ENCODE measurements around the gene EYA4.

EYA4 gene

DNA sequence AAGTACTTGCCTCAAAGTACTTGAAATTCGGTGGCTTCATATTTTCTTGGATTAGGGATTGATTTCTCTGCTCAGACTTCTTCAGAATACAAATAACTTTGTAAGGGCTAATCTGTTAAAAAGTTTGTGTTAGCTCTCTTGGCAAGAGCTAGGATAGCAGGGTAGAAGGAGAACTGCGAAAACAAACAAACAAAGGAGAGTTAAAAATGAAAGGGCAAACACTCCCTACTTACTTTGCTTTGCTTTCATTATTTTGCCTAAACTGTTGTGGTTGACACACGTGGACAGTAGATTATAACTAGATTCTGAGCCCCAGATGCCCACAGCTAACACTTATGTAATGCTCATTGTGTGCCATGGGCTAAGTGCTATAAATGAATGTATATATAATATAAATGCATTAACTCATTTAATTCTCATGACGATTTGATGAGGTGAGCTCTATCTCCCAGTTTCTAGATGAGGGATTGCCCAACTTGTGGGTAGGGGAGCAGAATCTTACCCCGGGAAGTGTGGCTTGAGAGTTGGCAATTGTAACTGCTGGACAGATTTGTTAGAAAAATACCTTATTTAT, 48.7 kb downstream of the EYA4 start:
- no peak for DNase-seq

GRCh38 chr6:133290930-133291329, 49.8 kb downstream of the EYA4 start:
- no peak for DNase-seq

DNA sequence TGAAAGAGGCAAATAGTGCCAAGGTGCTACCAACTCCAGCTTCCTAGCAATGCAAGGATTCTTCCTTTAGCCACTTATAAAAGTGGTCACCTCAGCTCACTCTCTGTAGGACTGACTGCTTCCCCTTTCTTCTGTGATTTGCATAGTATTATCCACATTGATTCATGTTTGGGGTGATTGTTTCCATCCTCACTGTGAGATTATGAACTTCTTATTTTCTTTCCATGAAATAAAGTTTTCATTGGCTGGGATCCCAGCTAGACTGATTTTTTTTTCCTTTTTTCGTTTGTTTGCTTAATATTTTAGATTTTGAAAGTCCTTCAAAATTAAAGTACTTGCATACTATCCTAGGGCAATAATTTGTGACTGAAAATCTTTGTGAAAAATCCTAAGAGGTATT, 50.5 kb downstream of the EYA4 start:
- no peak for DNase-seq

DNA sequence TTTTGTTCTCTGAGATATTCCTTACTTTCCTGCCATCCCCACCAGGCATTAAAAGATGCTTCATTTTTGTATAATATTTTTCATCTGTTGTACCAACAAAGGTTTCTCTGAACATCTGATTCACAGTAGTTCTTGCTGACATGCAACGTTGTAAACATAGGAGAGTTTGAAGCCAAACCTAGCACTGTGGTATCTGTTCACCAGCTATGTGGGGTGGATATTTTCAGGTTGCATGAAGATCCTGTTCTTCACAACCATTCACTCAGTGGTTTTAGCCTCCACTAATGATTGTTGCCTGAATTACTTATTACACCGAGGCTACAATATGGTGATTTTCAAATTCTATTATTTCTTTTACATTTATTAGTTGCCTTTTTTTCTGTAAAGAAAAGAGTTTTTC, 56.5 kb downstream of the EYA4 start:
- DNase-seq: no peak

GRCh38 chr6:133298335-133298734, 57.2 kb downstream of the EYA4 start:
- DNase-seq: no peak

DNA sequence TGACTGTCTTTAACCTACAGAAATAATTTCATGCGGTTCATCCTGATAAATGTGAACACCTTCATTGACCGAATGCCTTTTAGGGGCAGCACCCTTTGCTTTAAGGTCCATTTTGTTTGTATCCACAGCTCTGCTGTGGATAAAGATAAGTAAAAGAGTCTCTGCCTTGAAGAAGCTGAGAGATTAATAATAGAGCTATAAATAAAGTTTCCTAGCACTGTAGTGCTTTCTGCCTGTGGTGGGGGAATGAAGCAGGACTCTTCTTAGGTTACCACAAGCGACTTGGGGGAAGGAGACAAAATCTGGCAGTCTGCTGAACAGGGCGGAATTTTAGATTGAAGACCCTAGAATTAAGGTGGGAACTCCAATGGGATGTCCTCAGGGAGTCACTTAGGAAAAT, 57.6 kb downstream of the EYA4 start:
- DNase-seq: no peak

GRCh38 chr6:133300896-133301295, 59.7 kb downstream of the EYA4 start:
- DNase-seq: no peak

- no peak for DNase-seq
Measured at GRCh38 chr6:133301835-133302234, 60.7 kb downstream of the EYA4 start.

- no peak for DNase-seq
Measured at GRCh38 chr6:133306931-133307330, 65.8 kb downstream of the EYA4 start.

DNA sequence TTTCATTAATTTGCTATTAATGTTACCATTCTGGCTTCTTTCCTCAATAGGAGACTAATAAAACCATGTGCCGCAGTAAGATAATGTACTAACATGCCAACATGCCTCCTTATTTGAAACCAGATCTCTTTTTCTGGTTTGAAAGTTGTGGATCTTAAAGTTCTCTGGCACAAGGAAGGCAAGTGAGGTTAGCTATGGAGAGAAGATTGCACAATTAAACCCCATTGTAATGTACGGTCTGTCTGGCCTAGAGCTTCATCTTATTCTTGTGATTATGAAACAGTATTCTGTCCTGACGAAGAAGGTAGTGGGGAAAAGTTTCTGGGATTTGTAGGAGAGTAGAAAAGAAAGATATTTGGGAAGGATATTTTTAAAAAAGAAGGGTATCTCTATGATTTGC, 68.4 kb downstream of the EYA4 start:
- DNase-seq: no peak

- no peak for DNase-seq
Measured at GRCh38 chr6:133312006-133312405, 70.8 kb downstream of the EYA4 start.

DNA sequence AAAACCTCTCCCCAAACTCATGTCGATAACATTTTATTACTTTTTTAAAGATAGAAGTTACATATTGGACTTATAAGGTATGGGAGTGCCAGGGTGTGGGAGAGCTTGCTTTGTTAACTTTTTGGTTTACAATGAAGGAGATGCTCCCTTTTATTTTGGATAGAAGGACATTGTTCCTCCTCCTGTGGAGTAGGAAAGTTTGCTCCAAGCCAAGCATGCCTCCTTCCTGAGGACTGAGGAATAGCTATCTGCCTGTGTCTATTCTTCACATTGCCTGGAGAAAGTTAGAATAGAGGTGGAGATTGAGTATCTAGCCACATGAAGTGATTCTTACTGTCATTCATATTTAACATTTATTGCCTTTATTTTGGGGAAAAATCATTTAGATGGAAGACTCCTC, 71.9 kb downstream of the EYA4 start:
- no peak for DNase-seq

- DNase-seq: no peak
Measured at GRCh38 chr6:133314947-133315346, 73.8 kb downstream of the EYA4 start.

DNA sequence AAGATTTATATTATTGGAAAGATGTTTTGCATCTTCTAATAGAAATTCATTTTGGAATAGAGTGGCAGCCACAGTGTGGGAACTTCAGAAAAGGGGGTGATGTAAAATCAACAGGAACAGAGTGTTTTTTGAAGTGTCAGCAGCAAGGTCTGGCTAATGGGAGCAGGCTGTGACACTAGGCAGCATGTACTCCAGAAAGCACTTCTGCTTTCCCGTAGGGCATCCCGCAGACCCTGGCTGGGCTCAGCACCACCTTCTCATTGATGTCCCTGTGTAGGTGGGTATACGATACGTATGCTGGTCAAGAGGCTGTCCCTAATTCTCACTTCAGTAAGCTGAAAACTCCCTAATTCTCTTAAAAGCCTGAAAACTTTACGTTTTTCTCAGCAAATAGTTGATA, 74.7 kb downstream of the EYA4 start:
- DNase-seq: no peak

GRCh38 chr6:133317704-133318103, 76.5 kb downstream of the EYA4 start:
- no peak for DNase-seq

DNA sequence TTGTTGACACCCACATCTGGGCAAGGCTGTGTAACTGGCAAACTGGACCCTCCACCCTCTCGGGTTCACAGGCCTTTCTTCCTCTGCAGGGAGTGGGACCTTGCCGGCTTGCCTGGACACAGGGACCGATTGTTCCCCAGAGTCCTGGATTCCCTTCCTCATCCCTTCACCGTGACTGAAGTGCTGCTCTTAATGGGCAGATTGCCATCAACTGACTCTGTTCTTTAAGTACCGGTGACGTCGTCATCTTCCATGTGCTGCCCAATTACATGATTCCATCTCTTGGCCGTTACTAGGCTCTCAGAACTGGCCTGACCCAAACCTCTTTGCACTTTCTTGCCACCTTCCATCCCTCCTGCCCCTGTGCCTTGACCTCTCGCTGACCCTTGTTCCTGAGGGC, 85.4 kb downstream of the EYA4 start:
- no peak for DNase-seq

GRCh38 chr6:133333852-133334251, 92.7 kb downstream of the EYA4 start:
- DNase-seq: no peak

DNA sequence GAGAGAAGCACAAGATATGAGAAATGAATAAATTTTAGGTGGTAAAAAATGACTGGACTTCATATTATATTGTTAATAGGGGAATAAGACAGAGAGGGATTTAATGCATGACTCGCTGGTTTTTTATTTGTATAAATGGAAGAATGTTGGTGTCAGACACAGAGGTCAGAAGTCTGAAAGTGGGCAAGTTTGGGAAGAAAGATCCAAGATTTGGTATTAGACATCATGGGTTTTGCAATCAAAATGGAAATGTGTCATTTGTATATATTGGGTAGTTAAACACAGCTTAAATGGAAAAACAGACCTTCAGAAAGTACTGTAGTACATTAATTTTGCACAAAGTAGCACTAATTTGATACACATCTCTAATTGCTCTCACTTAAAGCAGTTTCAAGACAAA, 96.2 kb downstream of the EYA4 start:
- no peak for DNase-seq

DNA sequence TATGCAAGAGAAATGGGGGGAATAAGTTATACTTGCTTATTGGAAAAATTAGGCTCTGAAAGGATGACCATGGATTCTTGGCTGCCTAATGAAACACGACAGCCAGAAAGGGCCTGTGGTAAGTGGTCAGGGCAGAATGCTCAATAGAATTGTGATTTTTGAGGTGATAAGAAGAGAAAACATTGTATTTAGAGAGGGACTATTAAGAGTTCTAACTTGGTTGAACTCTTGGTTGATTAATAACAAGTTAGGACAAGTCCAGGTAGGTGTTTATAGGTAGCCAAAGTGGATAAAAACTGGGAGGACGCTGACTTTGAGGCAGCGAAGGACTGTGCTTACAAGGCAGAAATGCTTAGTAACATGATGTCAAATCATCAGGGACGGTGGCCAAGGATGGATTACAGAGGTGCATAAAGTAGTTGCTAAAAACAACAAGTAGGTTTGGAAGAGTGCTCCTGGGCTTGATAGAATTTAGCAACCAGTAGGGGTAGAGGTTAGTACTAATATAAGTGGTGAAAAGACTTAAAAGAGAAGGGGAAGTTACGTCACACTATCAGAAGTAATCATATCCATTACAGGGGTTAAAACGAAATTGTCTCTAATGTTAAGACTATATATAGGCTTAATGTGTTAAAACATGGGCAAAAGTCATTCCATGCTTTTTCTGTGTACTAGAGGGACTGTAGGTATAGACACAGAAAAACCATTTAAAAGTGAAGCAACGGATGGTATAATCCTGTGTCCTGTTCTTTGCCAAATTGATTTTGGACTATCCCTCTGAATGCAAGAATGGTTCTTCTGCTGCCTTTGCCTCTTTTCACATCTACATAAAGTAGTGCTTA, 98.6 kb downstream of the EYA4 start:
- no peak for DNase-seq

DNA sequence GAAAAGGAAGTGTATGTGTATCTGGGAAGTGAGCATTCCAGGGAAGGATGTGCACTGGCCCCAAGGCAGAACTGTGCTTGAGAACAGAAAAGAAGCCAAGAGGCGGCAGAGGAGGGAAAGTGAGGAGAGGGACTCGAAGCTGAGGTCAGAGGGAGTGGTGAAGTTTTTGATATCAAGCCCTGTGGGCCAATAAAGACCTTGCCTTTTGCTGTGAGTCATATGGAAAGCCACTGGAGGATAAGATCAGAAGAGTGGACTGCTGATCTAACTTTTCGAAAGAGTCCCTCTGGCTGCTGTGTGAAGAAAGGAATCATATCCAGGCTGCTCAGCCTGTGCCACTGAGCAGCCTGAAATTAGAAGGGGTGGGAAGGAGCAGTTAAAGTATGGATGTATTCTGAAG, 99.4 kb downstream of the EYA4 start:
- DNase-seq: no peak

GRCh38 chr6:133341607-133342158, 100.5 kb downstream of the EYA4 start:
- DNase-seq: no peak

DNA sequence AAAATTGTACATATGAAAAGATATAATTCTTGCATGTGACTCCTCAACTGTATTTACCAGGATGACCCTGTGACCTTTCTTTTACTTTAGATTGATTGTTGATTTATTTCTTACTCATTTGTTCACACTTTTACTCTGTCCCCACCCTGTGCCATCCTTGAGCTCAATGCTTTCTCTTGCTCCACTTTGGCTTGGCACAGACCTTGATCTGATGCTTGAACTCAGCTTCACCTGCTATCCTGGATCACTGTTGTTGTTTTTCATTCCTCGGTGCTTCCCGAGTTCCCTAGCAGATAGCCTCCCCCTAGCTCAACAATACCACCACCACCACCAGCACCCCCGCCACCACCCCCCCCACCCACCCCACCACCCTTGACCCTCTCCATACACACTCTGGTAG, 102.1 kb downstream of the EYA4 start:
- no peak for DNase-seq

DNA sequence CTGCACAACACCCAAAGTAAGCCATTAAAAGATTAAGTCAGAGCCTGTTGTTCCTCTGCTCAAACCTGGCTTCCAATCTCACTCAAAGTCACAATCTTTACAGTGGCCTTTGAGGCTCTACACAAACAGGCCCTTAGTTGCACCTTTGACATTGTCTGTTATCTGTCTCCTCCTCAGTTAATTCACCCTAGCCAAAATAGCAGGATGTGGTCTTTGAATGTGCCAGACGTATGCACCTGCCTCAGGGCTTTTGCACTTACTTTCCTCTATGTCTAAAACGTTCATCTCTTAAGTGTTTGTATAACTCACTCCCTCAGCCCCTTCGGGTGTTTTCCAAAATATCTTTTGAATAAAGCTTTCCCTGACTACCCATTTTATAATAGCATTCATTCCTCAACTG, 107.7 kb downstream of the EYA4 start:
- no peak for DNase-seq

DNA sequence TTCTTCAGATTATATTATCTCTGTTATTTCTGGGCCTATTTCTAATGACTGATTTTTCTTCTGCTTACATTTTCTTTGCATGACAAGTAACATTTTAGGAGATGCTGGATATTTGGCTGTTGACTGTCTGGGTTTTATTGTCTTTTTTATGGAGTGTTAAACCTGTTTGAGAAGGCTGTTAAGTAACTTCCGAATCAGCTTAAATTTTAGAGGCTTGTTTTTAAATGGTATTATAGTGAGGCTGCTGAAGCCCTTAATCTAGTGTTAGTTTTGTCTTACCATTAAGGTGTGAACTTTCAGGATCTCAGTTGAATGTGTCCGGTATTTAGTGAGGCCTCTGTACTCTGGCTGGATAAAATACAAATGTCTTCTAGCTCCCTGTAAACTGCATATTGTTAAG, 109.8 kb downstream of the EYA4 start:
- no peak for DNase-seq
